Measurements from ENCODE around the gene HLA-B.

- TF ChIP-seq CTCF (IDR thresholded peaks at IDR 0.05): no peak
- TF ChIP-seq EP300 (IDR thresholded peaks at IDR 0.05): no peak
These were observed 51.2 kb downstream of the HLA-B start for GRCh38 chr6:31305703-31306219.
